Testis (tissue), 3 donors: ENCODE data around the gene KCNJ15. TPM values are rescaled to one million over a fixed set of nuclear protein-coding genes. Genes with fewer than 3 reads are reported as not detected.

ENCODE experiments used
- DNase-seq: peaks from one replicate; pipeline ENCODE4 v3.0.0-alpha.2; 2019
- H3K27ac ChIP-seq, 2 donors: fragments of 200-600 bp; sonication (generic); one replicate each; pipeline ENCODE4 v1.5.1; 2019
- H3K27me3 ChIP-seq: fragments of 200-600 bp; sonication (generic); one replicate; pipeline ENCODE4 v1.5.1; 2019
- H3K36me3 ChIP-seq: fragments of 200-600 bp; sonication (generic); one replicate; pipeline ENCODE4 v1.5.1; 2017; ENCODE audit warnings: low read depth; ENCODE audit errors: missing control alignments
- H3K4me1 ChIP-seq: fragments of 200-600 bp; sonication (generic); one replicate; pipeline ENCODE4 v1.5.1; 2019
- H3K4me3 ChIP-seq, 2 donors: fragments of 200-600 bp; sonication (generic); one replicate each; pipeline ENCODE4 v1.5.1; 2017 to 2019
- H3K9me3 ChIP-seq: fragments of 200-600 bp; sonication (generic); one replicate; pipeline ENCODE4 v1.5.1; 2017
- POLR2A ChIP-seq: fragments of 450-650 bp; IDR thresholded peaks from one replicate; pipeline ENCODE4 v1.6.1; 2017; ENCODE audit warnings: antibody characterized with exemption, mild to moderate bottlenecking, moderate library complexity
- WGBS, 2 donors: methylation state at CpG; one replicate each; pipeline ENCODE4 v1.1.5; 2018; 5-methylcytosine and 5-hydroxymethylcytosine counted together
- intact Hi-C: fragments of 100-400 bp; cut with DNase I; formaldehyde crosslinking; loops from one replicate; pipeline ENCODE4 v1.15.1; 2023; ENCODE audit warnings: low total_unique reads
- polyA plus RNA-seq: library from polyadenylated mRNA; stranded (reverse); fragments of 350-450 nt; fragmentation: Illumina TruSeq; extraction: RNeasy Lipid Tissue Mini Kit (QIAGEN cat#74804); gene quantifications from one replicate; pipeline ENCODE4 v1.2.3, GENCODE V29; 2014; ENCODE audit warnings: low read depth, low replicate concordance; ENCODE audit not compliant: insufficient read depth
- total RNA-seq, 2 donors: library from RNA; depleted of rRNA; stranded (reverse); fragments of >200 nt; gene quantifications; one replicate each; pipeline ENCODE4 v1.2.3, GENCODE V29; 2016
- TF ChIP-seq, protein P1 (sequence below), 3 experiments: fragments of 450-650 bp in 2 of 3; fragments of 200-600 bp in 1 of 3; sonication (generic) in 1 of 3; IDR thresholded peaks; one replicate each; pipeline ENCODE4 v1.5.1; 2016 to 2019; ENCODE audit warnings: antibody characterized with exemption in 3 of 3, mild to moderate bottlenecking in 2 of 3, moderate library complexity in 1 of 3

KCNJ15 gene
- total and polyA plus RNA-seq, 3 donors from 2014 or later = 4.9 to 13.0 (median 6.4) TPM

DNA sequence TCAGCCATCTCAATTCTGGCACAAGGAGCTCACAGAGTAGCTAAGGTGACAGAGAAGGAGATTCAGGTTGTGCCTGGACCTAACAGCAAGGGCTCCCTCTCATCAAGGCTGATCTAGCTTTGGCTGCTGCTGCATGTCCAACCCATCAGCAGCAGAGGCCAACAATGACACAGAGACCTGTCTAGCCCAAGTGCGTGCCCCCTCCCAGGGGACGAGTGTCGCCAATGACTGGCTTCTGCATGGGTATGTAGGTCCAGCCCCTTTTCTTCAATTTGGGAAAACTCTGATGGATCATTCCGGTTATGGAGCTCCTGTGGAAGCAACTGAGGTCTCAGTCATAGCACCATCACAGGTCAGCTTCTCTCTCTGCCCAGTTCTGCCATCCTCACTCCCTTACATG, 83.3 kb downstream of the KCNJ15 start:
- Histone ChIP-seq H3K27ac (no peak overlapping the region), H3K9me3 (no peaks in the 10 kb centered on the region), H3K27me3 (no peaks in the 10 kb centered on the region), H3K4me1 (no peaks in the 10 kb centered on the region), H3K4me3 (no peak overlapping the region), H3K36me3 (no peaks in the 10 kb centered on the region)
- WGBS, 2 donors = 80 to 97% methylated on average over 3 to 4 of the region's 4 CpGs
- TF ChIP-seq, protein P1, sequence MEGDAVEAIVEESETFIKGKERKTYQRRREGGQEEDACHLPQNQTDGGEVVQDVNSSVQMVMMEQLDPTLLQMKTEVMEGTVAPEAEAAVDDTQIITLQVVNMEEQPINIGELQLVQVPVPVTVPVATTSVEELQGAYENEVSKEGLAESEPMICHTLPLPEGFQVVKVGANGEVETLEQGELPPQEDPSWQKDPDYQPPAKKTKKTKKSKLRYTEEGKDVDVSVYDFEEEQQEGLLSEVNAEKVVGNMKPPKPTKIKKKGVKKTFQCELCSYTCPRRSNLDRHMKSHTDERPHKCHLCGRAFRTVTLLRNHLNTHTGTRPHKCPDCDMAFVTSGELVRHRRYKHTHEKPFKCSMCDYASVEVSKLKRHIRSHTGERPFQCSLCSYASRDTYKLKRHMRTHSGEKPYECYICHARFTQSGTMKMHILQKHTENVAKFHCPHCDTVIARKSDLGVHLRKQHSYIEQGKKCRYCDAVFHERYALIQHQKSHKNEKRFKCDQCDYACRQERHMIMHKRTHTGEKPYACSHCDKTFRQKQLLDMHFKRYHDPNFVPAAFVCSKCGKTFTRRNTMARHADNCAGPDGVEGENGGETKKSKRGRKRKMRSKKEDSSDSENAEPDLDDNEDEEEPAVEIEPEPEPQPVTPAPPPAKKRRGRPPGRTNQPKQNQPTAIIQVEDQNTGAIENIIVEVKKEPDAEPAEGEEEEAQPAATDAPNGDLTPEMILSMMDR (IDR thresholded peaks at IDR 0.05) = no peak
- TF ChIP-seq POLR2A = no peak
- intact Hi-C loops = no loop called here
- DNase-seq = no peak

DNA sequence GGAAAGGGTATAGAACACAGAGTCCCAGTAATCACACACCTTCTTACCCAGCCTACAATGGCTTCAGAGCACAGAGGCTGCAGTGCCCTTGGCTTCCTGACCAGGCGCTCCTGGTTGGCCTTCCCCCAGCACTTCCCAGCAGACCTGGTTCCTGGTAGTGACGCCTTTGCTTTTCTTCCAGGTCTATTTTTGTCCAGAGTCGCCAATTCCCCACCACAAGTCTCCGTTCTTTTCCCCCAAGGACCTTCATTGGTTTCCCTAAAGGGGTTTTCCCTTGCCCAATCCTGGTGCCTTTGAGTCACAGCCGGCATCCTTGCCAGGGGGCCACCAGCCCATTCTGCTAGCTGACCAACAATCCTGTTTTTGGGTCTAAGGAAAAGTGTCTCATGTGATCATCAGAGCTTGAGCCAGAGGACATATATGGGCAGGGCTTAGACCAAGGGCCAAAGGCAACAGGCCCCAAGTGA, 84.8 kb downstream of the KCNJ15 start:
- Histone ChIP-seq H3K27me3 (no peaks in the 10 kb centered on the region), H3K4me3 (no peak overlapping the region), H3K27ac (no peak overlapping the region), H3K4me1 (no peaks in the 10 kb centered on the region), H3K36me3 (no peaks in the 10 kb centered on the region), H3K9me3 (no peaks in the 10 kb centered on the region)
- DNase-seq = no peak
- WGBS, 2 donors = 91 to 94% methylated on average over 5 of the region's 5 CpGs
- TF ChIP-seq, protein P1 (IDR thresholded peaks at IDR 0.05) = no peak
- no peak for TF ChIP-seq POLR2A
- intact Hi-C loops = no loop called here

DNA sequence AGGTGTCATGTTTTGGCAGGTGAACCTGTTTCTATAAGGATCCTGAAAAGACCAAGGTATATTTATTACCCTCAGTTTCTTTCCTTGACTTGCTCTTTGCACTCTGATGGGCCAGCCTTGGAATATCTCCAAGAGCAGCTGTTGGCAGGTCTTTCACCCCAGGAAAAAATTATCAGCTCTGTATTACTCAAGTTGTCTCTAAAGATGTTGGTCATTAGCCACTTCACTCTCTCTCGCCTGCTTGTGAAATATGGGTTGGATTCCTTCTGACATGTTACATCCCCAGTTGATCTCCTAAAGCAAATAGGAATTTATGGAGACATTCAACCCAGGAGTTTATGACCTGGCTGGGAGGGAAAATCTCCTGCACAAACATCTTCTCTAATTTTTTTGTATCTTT, 85.9 kb downstream of the KCNJ15 start:
- DNase-seq = no peak
- no peak overlapping the region for H3K27ac ChIP-seq
- 94 to 100% methylated on average over 1 of the region's 1 CpG for WGBS, 2 donors
- no peaks in the 10 kb centered on the region for H3K27me3 ChIP-seq
- H3K36me3 ChIP-seq = no peaks in the 10 kb centered on the region
- no peaks in the 10 kb centered on the region for H3K9me3 ChIP-seq
- intact Hi-C loops = no loop called here
- no peaks in the 10 kb centered on the region for H3K4me1 ChIP-seq
- H3K4me3 ChIP-seq = no peak overlapping the region
- TF ChIP-seq, protein P1 (IDR thresholded peaks at IDR 0.05) = no peak
- TF ChIP-seq POLR2A = no peak

DNA sequence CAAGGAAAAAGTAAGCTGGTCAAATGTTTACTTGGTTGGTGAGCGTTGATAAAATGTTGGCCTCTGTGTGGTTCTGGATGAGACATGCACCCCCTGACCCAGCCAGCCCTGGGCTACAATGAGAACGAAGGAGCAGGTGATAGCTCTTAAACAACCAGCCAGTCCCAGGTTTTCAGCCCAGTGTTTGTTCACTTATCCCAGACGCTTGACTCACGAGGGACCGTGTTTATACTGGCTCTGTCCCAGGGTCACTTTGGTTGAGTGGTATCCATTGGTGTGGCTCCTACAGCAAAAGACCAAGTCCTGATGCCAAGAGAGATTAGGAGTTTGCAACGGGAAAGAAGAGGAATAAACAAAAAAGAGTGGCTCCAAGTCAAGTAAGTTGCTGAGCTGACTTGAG, 86.9 kb downstream of the KCNJ15 start:
- DNase-seq = no peak
- Histone ChIP-seq H3K36me3 (no peaks in the 10 kb centered on the region), H3K9me3 (no peaks in the 10 kb centered on the region), H3K27me3 (no peaks in the 10 kb centered on the region), H3K27ac (no peak overlapping the region), H3K4me1 (no peaks in the 10 kb centered on the region), H3K4me3 (no peak overlapping the region)
- intact Hi-C loops = no loop called here
- TF ChIP-seq, protein P1 (IDR thresholded peaks at IDR 0.05) = no peak
- TF ChIP-seq POLR2A = no peak
- 51 to 59% methylated on average over 6 of the region's 6 CpGs for WGBS, 2 donors

DNA sequence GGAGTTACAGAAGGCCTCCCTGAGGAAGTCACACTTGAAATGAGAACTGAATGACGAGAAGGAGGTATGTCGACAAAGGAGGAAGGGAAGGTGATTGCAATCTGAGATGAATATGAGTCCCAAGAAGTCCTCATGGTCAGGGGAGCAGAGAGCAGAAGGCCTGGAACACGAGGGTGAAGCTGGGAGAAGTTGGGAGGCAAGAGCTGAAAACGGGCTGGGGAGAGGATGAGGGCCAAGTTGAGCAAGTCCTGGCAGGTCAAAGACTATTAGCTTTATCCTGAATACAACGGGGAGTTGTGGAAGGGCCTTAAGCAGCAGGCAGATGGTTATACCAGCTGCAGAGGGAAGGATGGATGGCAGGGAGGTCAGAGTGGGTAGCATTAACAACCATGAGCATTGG, 89.5 kb downstream of the KCNJ15 start:
- H3K36me3 ChIP-seq = no peaks in the 10 kb centered on the region
- no peaks in the 10 kb centered on the region for H3K27me3 ChIP-seq
- intact Hi-C loops = no loop called here
- H3K27ac ChIP-seq = no peak overlapping the region
- no peaks in the 10 kb centered on the region for H3K9me3 ChIP-seq
- H3K4me1 ChIP-seq = peaks cover 2% of the 10 kb centered on the region
- no peak for DNase-seq
- no peak overlapping the region for H3K4me3 ChIP-seq
- 72 to 85% methylated on average over 5 of the region's 5 CpGs for WGBS, 2 donors
- TF ChIP-seq, protein P1 (IDR thresholded peaks at IDR 0.05) = no peak
- no peak for TF ChIP-seq POLR2A
